CD14-positive monocyte (primary cell): ENCODE measurements around the gene MYO1H. TPM values are rescaled to one million over a fixed set of nuclear protein-coding genes. Genes with fewer than 3 reads are reported as not detected.

Source experiments
- DNase-seq, 3 donors: peaks; one replicate each; pipeline ENCODE4 v3.0.0-alpha.2; 2011 to 2022
- H2AFZ ChIP-seq: 2 replicates; pipeline ENCODE4 v1.6.0; 2012; ENCODE audit warnings: mild to moderate bottlenecking, low read depth, low read length, inconsistent platforms; ENCODE audit not compliant: insufficient read depth, poor library complexity, severe bottlenecking
- H3K27ac ChIP-seq, 2 donors: 1 replicate in 1 of 2; 2 replicates in 1 of 2; pipeline ENCODE4 v1.5.1; 2012 to 2013; ENCODE audit warnings: low read length in 2 of 2, control low read depth in 1 of 2, inconsistent platforms in 1 of 2, low read depth in 1 of 2, mild to moderate bottlenecking in 1 of 2
- H3K27me3 ChIP-seq, 2 donors: one replicate each; pipeline versions ENCODE4 v1.6.0 to v1.6.1; 2011 to 2013; ENCODE audit warnings: low read length in 2 of 2; ENCODE audit not compliant: control insufficient read depth in 2 of 2, insufficient read depth in 2 of 2
- H3K36me3 ChIP-seq, 2 donors: replicated peaks in 1 of 2; 1 replicate in 1 of 2; 2 replicates in 1 of 2; pipeline versions ENCODE4 v1.5.1 to v1.6.1; 2012 to 2013; ENCODE audit warnings: low read length in 2 of 2, control low read depth in 1 of 2, inconsistent platforms in 1 of 2, mild to moderate bottlenecking in 1 of 2; ENCODE audit not compliant: insufficient read depth in 2 of 2, control insufficient read depth in 1 of 2
- H3K4me1 ChIP-seq, 2 donors: 1 replicate in 1 of 2; 2 replicates in 1 of 2; pipeline versions ENCODE4 v1.5.1 to v1.6.1; 2012 to 2013; ENCODE audit warnings: low read length in 2 of 2, control low read depth in 1 of 2, inconsistent platforms in 1 of 2, mild to moderate bottlenecking in 1 of 2, moderate library complexity in 1 of 2; ENCODE audit not compliant: insufficient read depth in 2 of 2, control insufficient read depth in 1 of 2
- H3K4me2 ChIP-seq: replicated peaks from 2 replicates; pipeline ENCODE3; 2012; ENCODE audit warnings: low read length, moderate library complexity, mild to moderate bottlenecking; ENCODE audit not compliant: poor library complexity, severe bottlenecking; ENCODE audit errors: extremely low read depth
- H3K4me3 ChIP-seq, 3 experiments: fragments of 200-600 bp in 1 of 3; sonication (generic) in 1 of 3; replicated peaks in 1 of 3; 1 replicate in 2 of 3; 2 replicates in 1 of 3; pipeline ENCODE4 v1.5.1; 2011 to 2013; ENCODE audit warnings: low read length in 3 of 3, mild to moderate bottlenecking in 3 of 3, control low read depth in 2 of 3, low read depth in 2 of 3, inconsistent platforms in 1 of 3, moderate library complexity in 1 of 3
- H3K79me2 ChIP-seq: 2 replicates; pipeline ENCODE4 v1.6.0; 2012; ENCODE audit warnings: mild to moderate bottlenecking, control low read depth, inconsistent platforms, low read length, moderate library complexity; ENCODE audit not compliant: insufficient read depth
- H3K9ac ChIP-seq: 2 replicates; pipeline ENCODE4 v1.6.0; 2017; ENCODE audit warnings: low read length, mild to moderate bottlenecking; ENCODE audit not compliant: insufficient read depth, poor library complexity, severe bottlenecking
- H3K9me3 ChIP-seq, 2 donors: replicated peaks in 1 of 2; 1 replicate in 1 of 2; 2 replicates in 1 of 2; pipeline versions ENCODE4 v1.5.1 to v1.6.1; 2012 to 2013; ENCODE audit warnings: low read length in 2 of 2, control low read depth in 1 of 2; ENCODE audit not compliant: control insufficient read depth in 1 of 2, insufficient read depth in 1 of 2
- H4K20me1 ChIP-seq: 2 replicates; pipeline ENCODE4 v1.6.0; 2012; ENCODE audit warnings: mild to moderate bottlenecking, low read length, control low read depth, moderate library complexity; ENCODE audit not compliant: insufficient read depth
- H3K27ac Mint-ChIP-seq, 7 donors: one replicate each; pipeline ENCODE4 v1.8.0; 2020; ENCODE audit warnings: mild to moderate bottlenecking in 7 of 7, mixed read lengths in 7 of 7, moderate library complexity in 6 of 7, inconsistent platforms in 2 of 7
- H3K27me3 Mint-ChIP-seq, 3 donors: one replicate each; pipeline ENCODE4 v1.8.0; 2021 to 2022; ENCODE audit warnings: low read depth in 3 of 3, mild to moderate bottlenecking in 3 of 3, mixed read lengths in 3 of 3, moderate library complexity in 3 of 3, inconsistent platforms in 1 of 3
- H3K36me3 Mint-ChIP-seq, 2 donors: one replicate each; pipeline ENCODE4 v1.8.0; 2020; ENCODE audit warnings: mixed read lengths in 2 of 2, inconsistent platforms in 1 of 2, mild to moderate bottlenecking in 1 of 2
- H3K4me1 Mint-ChIP-seq: one replicate; pipeline ENCODE4 v1.8.0; 2020; ENCODE audit warnings: mild to moderate bottlenecking, mixed read lengths
- H3K4me3 Mint-ChIP-seq, 2 donors: one replicate each; pipeline ENCODE4 v1.8.0; 2020; ENCODE audit warnings: mild to moderate bottlenecking in 2 of 2, mixed read lengths in 2 of 2, moderate library complexity in 1 of 2
- H3K9me3 Mint-ChIP-seq, 7 donors: one replicate each; pipeline ENCODE4 v1.8.0; 2020 to 2022; ENCODE audit warnings: mixed read lengths in 7 of 7, mild to moderate bottlenecking in 6 of 7, moderate library complexity in 6 of 7, inconsistent platforms in 2 of 7
- CTCF ChIP-seq: fragments of 200-600 bp; IDR thresholded peaks from one replicate; pipeline ENCODE4 v1.8.0; 2022; ENCODE audit warnings: antibody characterized with exemption, mild to moderate bottlenecking
- WGBS: methylation state at CpG from one replicate; pipeline ENCODE4 v1.1.5; 2013; ENCODE audit warnings: missing lambda C conversion rate; ENCODE audit not compliant: insufficient coverage; 5-methylcytosine and 5-hydroxymethylcytosine counted together
- intact Hi-C, 2 donors: fragments of 100-400 bp; cut with micrococcal nuclease; formaldehyde crosslinking; loops; one replicate each; pipeline versions ENCODE4 v1.15.0 to v1.15.1; 2023
- polyA plus RNA-seq, 3 donors: library from polyadenylated mRNA; depleted of rRNA in 1 of 3; unstranded in 2 of 3; stranded (reverse) in 1 of 3; fragments of 300-500 nt in 2 of 3; fragments of >200 nt in 1 of 3; fragmentation: Illumina TruSeq in 2 of 3; gene quantifications; 1 replicate in 2 of 3; 2 replicates in 1 of 3; pipeline ENCODE4 v1.2.3, GENCODE V29; 2012 to 2021

The MYO1H gene
- polyA plus RNA-seq, 3 donors, result not detected

DNA sequence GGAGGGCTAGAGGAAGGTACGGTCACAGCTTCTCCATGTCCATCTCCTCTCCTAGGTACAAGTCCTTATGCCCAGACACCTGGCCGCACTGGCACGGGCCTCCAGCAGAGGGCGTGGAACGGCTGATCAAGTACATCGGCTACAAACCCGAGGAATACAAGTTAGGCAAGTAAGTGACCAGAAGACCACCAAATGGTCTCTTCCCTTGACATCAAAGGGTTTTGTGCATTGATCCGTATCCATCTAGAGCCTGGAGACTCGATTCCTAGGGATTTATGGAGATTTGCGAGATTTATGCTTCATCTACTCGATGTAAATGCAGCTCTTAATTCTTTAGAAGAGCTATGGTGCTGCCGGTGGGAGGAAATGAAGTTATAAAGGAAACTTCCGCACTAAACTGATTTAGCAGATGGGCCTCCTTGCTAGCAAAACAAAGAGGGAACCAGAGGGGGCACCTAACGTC lies 85.2 kb downstream of the MYO1H start:
- H3K79me2 ChIP-seq, result no peaks in the 10 kb centered on the region
- Mint-ChIP-seq H3K9me3 (peaks cover 0 to 5% (median 2%) of the 10 kb centered on the region in 7 donors), H3K36me3 (no peaks in the 10 kb centered on the region), H3K4me1 (peaks cover 3% of the 10 kb centered on the region), H3K4me3 (no peak overlapping the region), H3K27ac (no peak overlapping the region), H3K27me3 (peaks cover 0 to 6% (median 5%) of the 10 kb centered on the region in 3 donors)
- whole genome bisulfite sequencing, result 15% methylated on average over 5 of the region's 14 CpGs
- H3K4me2 ChIP-seq, result no peak overlapping the region
- DNase-seq, result peak; percentile 38 to 54 (median 52)
- no peak overlapping the region for H3K4me3 ChIP-seq
- H4K20me1 ChIP-seq, result no peaks in the 10 kb centered on the region
- no peaks in the 10 kb centered on the region for H3K4me1 ChIP-seq
- peak overlapping the region; percentile 70 for H2AFZ ChIP-seq
- H3K27ac ChIP-seq, result no peak overlapping the region
- H3K9ac ChIP-seq, result no peak overlapping the region
- H3K36me3 ChIP-seq, result no peaks in the 10 kb centered on the region
- no peaks in the 10 kb centered on the region for H3K9me3 ChIP-seq
- TF ChIP-seq CTCF, result peak; percentile 83
- intact Hi-C loops, result no loop called here
- no peaks in the 10 kb centered on the region for H3K27me3 ChIP-seq

DNA sequence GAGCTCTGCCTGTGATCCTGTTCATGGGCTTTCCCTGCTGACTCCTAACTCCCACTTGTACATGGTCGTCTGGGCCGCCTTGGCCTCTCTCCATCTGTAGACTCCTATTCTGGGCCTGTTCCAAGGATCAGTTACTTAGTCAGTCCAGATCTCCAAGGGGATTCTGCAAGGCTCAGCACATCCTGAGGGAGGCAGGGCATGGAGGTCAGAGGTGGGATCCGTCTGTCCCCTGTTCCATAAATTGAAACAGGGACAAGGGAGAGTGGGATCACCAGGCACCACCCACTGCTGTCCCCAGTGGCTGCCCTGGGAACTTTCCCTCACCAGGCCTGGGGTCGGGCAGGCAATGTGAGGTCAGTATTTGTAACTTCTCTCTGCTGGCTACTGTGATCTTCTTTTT lies 85.9 kb downstream of the MYO1H start:
- WGBS, result no CpG with 5 or more reads among the region's 4 CpGs
- H3K27ac Mint-ChIP-seq, result no peak overlapping the region
- no peak overlapping the region for H3K4me3 ChIP-seq
- peaks cover 3% of the 10 kb centered on the region for H3K4me1 Mint-ChIP-seq
- no peaks in the 10 kb centered on the region for H3K79me2 ChIP-seq
- intact Hi-C loops, result no loop called here
- H3K9ac ChIP-seq, result no peak overlapping the region
- H3K4me2 ChIP-seq, result no peak overlapping the region
- no peaks in the 10 kb centered on the region for H4K20me1 ChIP-seq
- TF ChIP-seq CTCF, result peak; percentile 25
- no peak for DNase-seq
- no peak overlapping the region for H3K27ac ChIP-seq
- no peaks in the 10 kb centered on the region for H3K4me1 ChIP-seq
- H3K9me3 Mint-ChIP-seq, result peaks cover 0 to 5% (median 2%) of the 10 kb centered on the region in 7 donors
- H3K4me3 Mint-ChIP-seq, result no peak overlapping the region
- H3K27me3 ChIP-seq, result no peaks in the 10 kb centered on the region
- H3K36me3 Mint-ChIP-seq, result no peaks in the 10 kb centered on the region
- H3K36me3 ChIP-seq, result no peaks in the 10 kb centered on the region
- peak overlapping the region; percentile 70 for H2AFZ ChIP-seq
- peaks cover 0 to 8% (median 5%) of the 10 kb centered on the region in 3 donors for H3K27me3 Mint-ChIP-seq
- no peaks in the 10 kb centered on the region for H3K9me3 ChIP-seq
